Upper lobe of right lung (tissue), 1 donor: Measurements from ENCODE around the gene RILPL1. TPM values are rescaled to one million over a fixed set of nuclear protein-coding genes. Genes with fewer than 3 reads are reported as not detected.
"Not testable (repeated sequence)": the region's sequence is repeated elsewhere in the genome, so short reads cannot be mapped to it uniquely, and the experiment has no call there.

Experiments used
- ATAC-seq: fragments of 200-7000 bp; cut with Tn5 transposase; one replicate; pipeline ENCODE4 v1.9.1; 2020; ENCODE audit warnings: mild to moderate bottlenecking, moderate library complexity
- DNase-seq: peaks from one replicate; pipeline ENCODE4 v3.0.0-alpha.2; 2020
- H3K27ac ChIP-seq: fragments of 200-600 bp; one replicate; pipeline ENCODE4 v1.8.0; 2022
- H3K27me3 ChIP-seq: fragments of 200-600 bp; one replicate; pipeline ENCODE4 v1.8.0; 2022; ENCODE audit warnings: mild to moderate bottlenecking
- H3K36me3 ChIP-seq: fragments of 200-600 bp; one replicate; pipeline ENCODE4 v1.8.0; 2022
- H3K4me1 ChIP-seq: fragments of 200-600 bp; one replicate; pipeline ENCODE4 v1.8.0; 2022
- H3K4me3 ChIP-seq: fragments of 200-600 bp; one replicate; pipeline ENCODE4 v1.8.0; 2022; ENCODE audit warnings: mild to moderate bottlenecking
- H3K9me3 ChIP-seq: fragments of 200-600 bp; one replicate; pipeline ENCODE4 v1.8.0; 2022
- CTCF ChIP-seq: fragments of 200-600 bp; IDR thresholded peaks from one replicate; pipeline ENCODE4 v1.8.0; 2022; ENCODE audit warnings: antibody characterized with exemption
- intact Hi-C: fragments of 100-400 bp; cut with DNase I; formaldehyde crosslinking; loops from one replicate; pipeline ENCODE4 v1.11.0; 2022
- total RNA-seq: library from RNA; stranded (reverse); fragmentation: NEBNext Ultra II Directional; extraction: Animal tissue kit (Norgen Biotek cat#: 25700); gene quantifications from one replicate; pipeline ENCODE4 v1.2.1, GENCODE V29; 2021
- donor health status: DM: no; HTN: yes; CAD: no; lungs with severe emphysema.

The RILPL1 gene
- total RNA-seq, 1 donor from 2014 or later, result 17.9 TPM

- no peaks in the 10 kb centered on the region for H3K9me3 ChIP-seq
- intact Hi-C loops, result no loop called here
- TF ChIP-seq CTCF, result no peak
- H3K27me3 ChIP-seq, result no peaks in the 10 kb centered on the region
- H3K36me3 ChIP-seq, result peaks cover 23% of the 10 kb centered on the region
- ATAC-seq (no peak), DNase-seq (no peak)
- H3K4me1 ChIP-seq, result no peaks in the 10 kb centered on the region
- no peak overlapping the region for H3K27ac ChIP-seq
- no peak overlapping the region for H3K4me3 ChIP-seq
These were observed 61.1 kb downstream of the RILPL1 start for GRCh38 chr12:123472438-123472849.

- Histone ChIP-seq H3K4me3 (no peak overlapping the region), H3K4me1 (no peaks in the 10 kb centered on the region), H3K36me3 (peaks cover 26% of the 10 kb centered on the region), H3K27me3 (no peaks in the 10 kb centered on the region), H3K27ac (no peak overlapping the region), H3K9me3 (no peaks in the 10 kb centered on the region)
- DNase-seq, result no peak
- peak; percentile 75 for ATAC-seq
- no peak for TF ChIP-seq CTCF
- intact Hi-C loops, result no loop called here
These were observed 62.0 kb downstream of the RILPL1 start for GRCh38 chr12:123471374-123472068.

GRCh38 chr12:123469978-123470377, 63.5 kb downstream of the RILPL1 start:
- DNase-seq, result no peak
- ATAC-seq, result no peak

GRCh38 chr12:123468786-123469185, 64.7 kb downstream of the RILPL1 start:
- intact Hi-C loops, result no loop called here
- ATAC-seq, result peak; percentile 52
- H3K4me1 ChIP-seq, result no peaks in the 10 kb centered on the region
- H3K9me3 ChIP-seq, result no peaks in the 10 kb centered on the region
- H3K4me3 ChIP-seq, result no peak overlapping the region
- no peaks in the 10 kb centered on the region for H3K27me3 ChIP-seq
- H3K27ac ChIP-seq, result no peak overlapping the region
- H3K36me3 ChIP-seq, result peaks cover 50% of the 10 kb centered on the region
- DNase-seq, result no peak
- TF ChIP-seq CTCF, result no peak

More at GRCh38 chr12:123469978-123470377, 63.5 kb downstream of the RILPL1 start:
- intact Hi-C loops, result no loop called here
- Histone ChIP-seq H3K36me3 (peaks cover 40% of the 10 kb centered on the region), H3K27ac (no peak overlapping the region), H3K27me3 (no peaks in the 10 kb centered on the region), H3K4me1 (no peaks in the 10 kb centered on the region), H3K4me3 (no peak overlapping the region), H3K9me3 (no peaks in the 10 kb centered on the region)
- no peak for TF ChIP-seq CTCF

- peaks cover 2% of the 10 kb centered on the region for H3K4me1 ChIP-seq
These were observed 68.4 kb downstream of the RILPL1 start for GRCh38 chr12:123465084-123465483.

GRCh38 chr12:123463174-123463573, 70.3 kb downstream of the RILPL1 start:
- H3K27ac ChIP-seq, H3K27me3 ChIP-seq, H3K9me3 ChIP-seq, DNase-seq, intact Hi-C loops, H3K4me3 ChIP-seq, ATAC-seq: not testable (repeated sequence)
- H3K36me3 ChIP-seq, result peaks cover 27% of the 10 kb centered on the region
- peaks cover 13% of the 10 kb centered on the region for H3K4me1 ChIP-seq

More at GRCh38 chr12:123465084-123465483, 68.4 kb downstream of the RILPL1 start:
- Histone ChIP-seq H3K36me3 (peaks cover 27% of the 10 kb centered on the region), H3K27me3 (no peaks in the 10 kb centered on the region), H3K9me3 (no peaks in the 10 kb centered on the region), H3K4me3 (no peak overlapping the region), H3K27ac (no peak overlapping the region)
- intact Hi-C loops, result no loop called here
- DNase-seq, result no peak
- no peak for ATAC-seq
- TF ChIP-seq CTCF, result no peak
